ENCODE data around the gene CHRNG. TPM values are rescaled to one million over a fixed set of nuclear protein-coding genes. Genes with fewer than 3 reads are reported as not detected.
"Not testable (repeated sequence)": the region's sequence is repeated elsewhere in the genome, so short reads cannot be mapped to it uniquely, and the experiment has no call there.

Gene CHRNG
- total RNA-seq, 1 donor = not detected

DNA sequence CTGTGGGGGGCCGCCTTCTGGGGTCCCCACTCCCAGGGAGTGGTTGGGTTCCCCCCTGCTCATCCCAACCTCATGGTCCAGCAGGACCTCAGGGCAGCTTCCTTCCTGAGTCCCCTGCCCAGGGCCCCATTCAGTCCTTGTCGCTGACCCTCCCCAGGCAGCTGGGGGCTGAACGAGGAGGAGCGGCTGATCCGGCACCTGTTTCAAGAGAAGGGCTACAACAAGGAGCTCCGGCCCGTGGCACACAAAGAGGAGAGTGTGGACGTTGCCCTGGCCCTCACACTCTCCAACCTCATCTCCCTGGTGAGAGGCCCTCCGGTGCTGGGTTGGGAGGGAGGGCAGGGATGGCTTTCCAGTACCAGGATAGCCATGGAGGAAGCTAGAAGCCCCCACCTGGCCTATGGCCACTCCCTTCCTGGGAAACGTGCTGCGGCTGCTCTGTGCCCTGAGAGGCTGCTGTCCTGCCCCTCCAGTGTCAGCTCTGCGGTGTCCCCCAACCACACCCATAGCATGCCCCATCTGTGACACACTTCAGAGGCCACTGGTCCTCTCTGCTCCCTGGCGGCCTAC lies 13.0 kb upstream of the CHRNG start:
- TF ChIP-seq, protein P1, sequence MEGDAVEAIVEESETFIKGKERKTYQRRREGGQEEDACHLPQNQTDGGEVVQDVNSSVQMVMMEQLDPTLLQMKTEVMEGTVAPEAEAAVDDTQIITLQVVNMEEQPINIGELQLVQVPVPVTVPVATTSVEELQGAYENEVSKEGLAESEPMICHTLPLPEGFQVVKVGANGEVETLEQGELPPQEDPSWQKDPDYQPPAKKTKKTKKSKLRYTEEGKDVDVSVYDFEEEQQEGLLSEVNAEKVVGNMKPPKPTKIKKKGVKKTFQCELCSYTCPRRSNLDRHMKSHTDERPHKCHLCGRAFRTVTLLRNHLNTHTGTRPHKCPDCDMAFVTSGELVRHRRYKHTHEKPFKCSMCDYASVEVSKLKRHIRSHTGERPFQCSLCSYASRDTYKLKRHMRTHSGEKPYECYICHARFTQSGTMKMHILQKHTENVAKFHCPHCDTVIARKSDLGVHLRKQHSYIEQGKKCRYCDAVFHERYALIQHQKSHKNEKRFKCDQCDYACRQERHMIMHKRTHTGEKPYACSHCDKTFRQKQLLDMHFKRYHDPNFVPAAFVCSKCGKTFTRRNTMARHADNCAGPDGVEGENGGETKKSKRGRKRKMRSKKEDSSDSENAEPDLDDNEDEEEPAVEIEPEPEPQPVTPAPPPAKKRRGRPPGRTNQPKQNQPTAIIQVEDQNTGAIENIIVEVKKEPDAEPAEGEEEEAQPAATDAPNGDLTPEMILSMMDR (IDR thresholded peaks at IDR 0.05; ENCODE audit: insufficient read depth, low read length) = no peak
- no peak overlapping the region for H3K4me3 ChIP-seq (ENCODE audit: low read depth, low read length)
- no peak for DNase-seq (ENCODE audit: low read depth)

DNA sequence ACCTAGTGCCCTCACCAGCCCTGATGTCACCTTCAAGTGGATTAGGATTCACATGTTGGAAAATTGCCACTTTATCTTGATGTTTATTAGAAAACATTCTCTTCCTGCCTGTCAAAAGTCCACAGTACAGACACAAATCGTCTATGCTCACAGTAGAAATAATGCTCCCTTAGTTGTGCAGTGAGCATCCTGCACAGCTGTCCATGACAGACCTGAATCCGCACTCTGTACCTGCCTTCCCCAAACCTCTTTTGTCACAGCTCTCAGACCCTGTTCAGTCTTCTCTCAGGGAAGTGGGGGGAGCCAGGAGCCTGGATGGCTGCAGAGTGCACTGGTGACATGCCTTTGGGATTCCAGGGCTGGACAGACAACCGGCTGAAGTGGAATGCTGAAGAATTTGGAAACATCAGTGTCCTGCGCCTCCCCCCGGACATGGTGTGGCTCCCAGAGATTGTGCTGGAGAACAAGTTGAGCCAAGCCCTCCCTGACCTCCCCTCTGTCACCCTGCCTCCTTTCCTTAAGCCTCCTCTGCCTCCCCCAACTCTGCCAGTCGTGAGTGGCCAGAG lies 11.5 kb upstream of the CHRNG start:
- no peak overlapping the region for H3K4me3 ChIP-seq (ENCODE audit: low read depth, low read length)
- DNase-seq (ENCODE audit: low read depth) = no peak
- TF ChIP-seq, protein P1 (IDR thresholded peaks at IDR 0.05; ENCODE audit: insufficient read depth, low read length) = no peak

DNA sequence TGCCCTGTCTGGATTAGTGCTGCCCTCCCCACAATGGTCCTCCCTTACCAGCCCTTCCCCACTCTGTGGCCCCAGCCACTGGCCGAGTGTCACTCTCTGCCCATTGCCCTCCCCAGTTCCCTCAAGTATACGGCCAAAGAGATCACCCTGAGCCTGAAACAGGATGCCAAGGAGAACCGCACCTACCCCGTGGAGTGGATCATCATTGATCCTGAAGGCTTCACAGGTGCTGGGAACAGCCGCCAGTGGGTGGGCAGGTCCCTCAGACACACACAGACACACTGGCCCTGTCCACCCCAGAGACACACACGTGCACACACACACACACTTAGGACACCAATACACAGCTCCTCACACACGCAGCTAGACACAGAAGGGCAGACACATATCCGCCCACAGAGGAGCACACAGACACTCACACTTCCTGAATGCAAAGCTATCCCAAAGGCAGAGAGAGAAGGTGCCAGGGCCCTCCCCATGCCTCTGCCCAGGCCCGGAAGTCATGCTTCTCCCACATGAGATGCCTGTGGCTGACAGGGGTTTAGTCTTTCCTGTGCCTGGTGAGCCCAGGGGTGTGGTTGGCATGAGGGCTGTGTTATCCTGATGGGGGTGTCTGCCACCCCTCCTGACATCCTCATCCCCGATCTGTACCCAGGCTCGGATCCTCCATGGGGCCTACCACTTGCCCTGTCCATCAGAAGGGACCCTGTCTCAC lies 10.6 kb upstream of the CHRNG start:
- H3K4me3 ChIP-seq (ENCODE audit: low read depth, low read length) = no peak overlapping the region
- DNase-seq (ENCODE audit: low read depth) = no peak
- TF ChIP-seq, protein P1 (IDR thresholded peaks at IDR 0.05; ENCODE audit: insufficient read depth, low read length) = no peak

DNA sequence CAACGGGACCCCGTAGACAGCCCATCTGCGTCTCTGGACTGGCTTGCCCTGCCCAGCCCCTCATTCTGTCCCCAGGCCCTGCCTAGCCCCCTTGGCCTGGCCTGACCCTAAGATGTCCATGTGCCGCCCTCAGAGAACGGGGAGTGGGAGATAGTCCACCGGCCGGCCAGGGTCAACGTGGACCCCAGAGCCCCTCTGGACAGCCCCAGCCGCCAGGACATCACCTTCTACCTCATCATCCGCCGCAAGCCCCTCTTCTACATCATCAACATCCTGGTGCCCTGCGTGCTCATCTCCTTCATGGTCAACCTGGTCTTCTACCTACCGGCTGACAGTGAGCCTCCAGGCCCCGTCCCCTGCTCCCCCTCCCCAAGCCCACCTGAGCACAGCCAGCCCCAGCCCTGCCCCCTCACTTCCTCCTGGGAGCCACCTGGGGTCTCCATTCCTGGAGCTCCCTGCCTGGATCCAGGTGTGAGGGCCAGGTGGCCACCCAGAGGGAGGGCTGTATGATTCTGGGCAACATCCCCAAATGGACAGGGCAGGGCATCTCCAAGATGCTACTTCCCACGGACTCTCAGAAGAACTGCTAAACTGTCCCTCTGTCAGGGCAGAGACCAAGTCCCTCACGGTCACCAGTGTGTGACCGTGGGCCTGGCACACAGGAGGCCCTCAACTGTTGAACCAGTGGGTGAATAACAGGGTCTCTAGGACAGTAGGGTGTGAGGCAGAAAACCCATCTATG lies 9.5 kb upstream of the CHRNG start:
- no peak overlapping the region for H3K4me3 ChIP-seq (ENCODE audit: low read depth, low read length)
- no peak for DNase-seq (ENCODE audit: low read depth)
- TF ChIP-seq, protein P1 (IDR thresholded peaks at IDR 0.05; ENCODE audit: insufficient read depth, low read length) = no peak

DNA sequence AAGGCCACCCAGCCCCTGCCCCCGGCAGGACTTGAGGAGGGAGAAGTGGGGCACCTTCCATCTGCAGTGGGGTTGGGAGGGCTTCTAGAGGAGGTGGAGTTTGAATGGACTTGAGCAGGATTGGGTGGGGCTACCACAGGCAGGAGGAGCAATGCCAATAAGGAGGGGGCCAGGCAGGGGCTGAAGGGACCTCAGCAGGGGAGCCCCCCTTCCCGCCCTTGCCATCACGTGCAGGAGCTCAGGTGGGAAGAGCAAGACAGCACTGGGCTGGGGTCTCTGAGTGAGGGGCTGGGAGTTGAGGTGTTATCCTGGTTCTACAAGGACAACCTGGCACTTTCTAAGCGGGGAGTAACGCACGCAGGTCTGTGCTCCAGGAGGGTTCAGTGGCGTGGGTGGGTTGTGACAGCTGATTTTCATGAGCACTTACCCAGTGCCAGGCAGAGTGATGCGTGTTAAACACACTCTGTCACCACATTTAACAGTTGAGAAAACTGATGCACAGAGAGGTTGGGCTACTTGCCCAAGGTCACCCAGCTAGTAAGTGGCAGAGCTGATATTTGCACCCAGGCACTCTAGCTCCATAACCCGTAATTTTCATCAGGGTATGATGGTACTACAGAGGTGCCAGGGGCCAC lies 8.7 kb upstream of the CHRNG start:
- TF ChIP-seq, protein P1 (IDR thresholded peaks at IDR 0.05; ENCODE audit: insufficient read depth, low read length) = no peak
- no peak for DNase-seq (ENCODE audit: low read depth)
- H3K4me3 ChIP-seq (ENCODE audit: low read depth, low read length) = no peak overlapping the region

DNA sequence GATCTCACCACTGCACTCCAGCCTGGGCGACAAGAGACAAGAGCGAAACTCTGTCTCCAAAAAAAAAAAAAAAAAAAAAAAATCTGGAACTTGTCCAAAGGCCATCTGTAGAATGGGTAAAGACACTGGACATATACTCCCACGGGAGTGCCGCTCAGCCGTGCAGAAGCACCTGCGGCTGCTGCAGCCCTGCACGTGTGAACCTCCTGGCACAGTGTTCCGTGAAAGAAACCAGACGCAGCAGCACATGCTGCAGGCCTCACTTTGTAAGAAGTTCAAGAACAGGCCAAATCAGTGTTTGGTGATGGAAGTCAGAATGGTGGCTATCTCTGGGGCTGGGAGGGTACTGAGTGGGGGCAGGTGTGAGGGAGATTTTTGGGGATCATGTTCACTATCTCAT lies 7.1 kb upstream of the CHRNG start:
- TF ChIP-seq, protein P1 (IDR thresholded peaks at IDR 0.05; ENCODE audit: insufficient read depth, low read length) = no peak
- DNase-seq (ENCODE audit: low read depth) = no peak
- H3K4me3 ChIP-seq (ENCODE audit: low read depth, low read length) = no peak overlapping the region

DNA sequence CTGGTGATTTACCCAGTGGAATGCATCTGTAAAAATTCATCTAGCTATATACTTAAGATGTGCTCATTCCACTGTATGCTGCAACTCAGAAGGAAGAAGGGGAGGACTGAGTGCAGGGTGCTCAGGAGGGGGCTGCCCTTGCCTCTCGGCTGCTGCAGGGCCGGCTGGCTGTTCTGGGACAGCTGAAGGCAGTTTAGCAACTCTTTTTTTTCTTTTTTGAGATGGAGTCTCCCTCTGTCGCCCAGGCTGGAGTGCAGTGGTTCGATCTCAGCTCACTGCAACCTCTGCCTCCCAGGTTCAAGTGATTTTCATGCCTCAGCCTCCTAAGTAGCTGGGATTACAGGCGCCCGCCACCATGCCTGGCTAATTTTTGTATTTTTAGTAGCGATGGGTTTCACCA lies 6.7 kb upstream of the CHRNG start:
- not testable (repeated sequence) for H3K4me3 ChIP-seq (ENCODE audit: low read depth, low read length); DNase-seq (ENCODE audit: low read depth)
